HEK293 (cell line): Measurements from ENCODE around the gene SIK2.

Experiments
- CTCF ChIA-PET: fragments of 350-600 bp; formaldehyde crosslinking; extraction: SDS; loops from one replicate; lab custom pipeline; 2021; ENCODE audit warnings: antibody characterized with exemption; lab: Yijun Ruan, JAX
- POLR2A ChIA-PET: fragments of 300-600 bp; formaldehyde crosslinking; extraction: SDS; loops from one replicate; lab custom pipeline; 2020; ENCODE audit warnings: antibody characterized with exemption, inconsistent platforms; lab: Yijun Ruan, JAX
- H3K27ac ChIP-seq: fragments of 200-500 bp; sonication (Bioruptor generic); 2 replicates; pipeline ENCODE4 v1.5.1; 2014; ENCODE audit warnings: low read depth, low read length, control low read depth, inconsistent platforms; ENCODE audit errors: extremely low read depth
- H3K36me3 ChIP-seq, 2 experiments: fragments of 200-500 bp in 1 of 2; sonication (Bioruptor generic) in 1 of 2; 1 replicate in 1 of 2; 2 replicates in 1 of 2; pipeline ENCODE4 v1.5.1; 2014 to 2017; ENCODE audit warnings: inconsistent platforms in 2 of 2, low read length in 2 of 2; ENCODE audit not compliant: control insufficient read depth in 2 of 2, insufficient read depth in 1 of 2
- H3K4me1 ChIP-seq: fragments of 200-500 bp; sonication (Bioruptor generic); 2 replicates; pipeline ENCODE4 v1.5.1; 2014; ENCODE audit warnings: mild to moderate bottlenecking, low read length, inconsistent platforms; ENCODE audit not compliant: control insufficient read depth, insufficient read depth
- H3K4me3 ChIP-seq: 2 replicates; pipeline ENCODE4 v1.5.1; 2011; ENCODE audit warnings: low read depth, mild to moderate bottlenecking, control low read depth, low read length, moderate library complexity
- H3K9me3 ChIP-seq: fragments of 200-500 bp; sonication (Bioruptor generic); 2 replicates; pipeline ENCODE4 v1.5.1; 2014; ENCODE audit warnings: low read depth, low read length, inconsistent platforms; ENCODE audit not compliant: control insufficient read depth, insufficient read depth
- HOXA7 ChIP-seq: sonication (generic); formaldehyde crosslinking; IDR thresholded peaks from 2 replicates; pipeline ENCODE4 v1.8.1; 2022; ENCODE audit warnings: missing genetic modification reagents, borderline replicate concordance
- HOXD13 ChIP-seq: sonication (generic); formaldehyde crosslinking; IDR thresholded peaks from 2 replicates; pipeline ENCODE4 v1.8.0; 2022; ENCODE audit warnings: missing genetic modification reagents, borderline replicate concordance
- MYNN ChIP-seq: fragments of 450-650 bp; formaldehyde crosslinking; IDR thresholded peaks from 2 replicates; pipeline ENCODE4 v1.5.1; 2016; ENCODE audit warnings: missing biosample characterization, missing genetic modification characterization, borderline replicate concordance
- PRDM6 ChIP-seq: fragments of 450-650 bp; formaldehyde crosslinking; IDR thresholded peaks from 2 replicates; pipeline ENCODE4 v1.5.1; 2017; ENCODE audit warnings: missing biosample characterization, missing genetic modification characterization
- RBAK ChIP-seq: fragments of 450-650 bp; formaldehyde crosslinking; IDR thresholded peaks from 2 replicates; pipeline ENCODE4 v1.5.1; 2016; ENCODE audit warnings: missing biosample characterization, missing genetic modification characterization
- SALL2 ChIP-seq: fragments of 450-650 bp; formaldehyde crosslinking; IDR thresholded peaks from 2 replicates; pipeline ENCODE4 v1.5.0; 2017; ENCODE audit warnings: missing biosample characterization, mild to moderate bottlenecking, missing genetic modification characterization, borderline replicate concordance
- SP2 ChIP-seq: fragments of 450-650 bp; formaldehyde crosslinking; IDR thresholded peaks from 2 replicates; pipeline ENCODE4 v1.5.1; 2016; ENCODE audit warnings: missing biosample characterization, missing genetic modification characterization
- ZBTB1 ChIP-seq: fragments of 450-650 bp; formaldehyde crosslinking; IDR thresholded peaks from 2 replicates; pipeline ENCODE4 v1.5.1; 2016; ENCODE audit warnings: missing biosample characterization, missing genetic modification characterization
- ZFHX2 ChIP-seq: fragments of 450-650 bp; formaldehyde crosslinking; conservative IDR thresholded peaks from 2 replicates; pipeline ENCODE4 v1.5.1; 2016; ENCODE audit warnings: missing biosample characterization, missing genetic modification characterization
- ZFP3 ChIP-seq: fragments of 450-650 bp; formaldehyde crosslinking; IDR thresholded peaks from 2 replicates; pipeline ENCODE4 v1.5.1; 2016; ENCODE audit warnings: low read depth, missing biosample characterization, missing genetic modification characterization
- ZFP41 ChIP-seq: fragments of 450-650 bp; formaldehyde crosslinking; IDR thresholded peaks from 2 replicates; pipeline ENCODE4 v1.5.1; 2016; ENCODE audit warnings: missing biosample characterization, missing genetic modification characterization, borderline replicate concordance
- ZNF155 ChIP-seq: fragments of 450-650 bp; formaldehyde crosslinking; IDR thresholded peaks from 2 replicates; pipeline ENCODE4 v1.5.1; 2016; ENCODE audit warnings: missing biosample characterization, missing genetic modification characterization
- ZNF202 ChIP-seq: fragments of 450-650 bp; formaldehyde crosslinking; IDR thresholded peaks from 2 replicates; pipeline ENCODE4 v1.5.1; 2016; ENCODE audit warnings: missing biosample characterization, missing genetic modification characterization, borderline replicate concordance
- ZNF239 ChIP-seq: fragments of 450-650 bp; formaldehyde crosslinking; IDR thresholded peaks from 2 replicates; pipeline ENCODE4 v1.5.1; 2016; ENCODE audit warnings: missing biosample characterization, missing genetic modification characterization
- ZNF26 ChIP-seq: fragments of 450-650 bp; formaldehyde crosslinking; IDR thresholded peaks from 2 replicates; pipeline ENCODE4 v1.5.1; 2016; ENCODE audit warnings: missing biosample characterization, missing genetic modification characterization
- ZNF311 ChIP-seq: fragments of 450-650 bp; formaldehyde crosslinking; IDR thresholded peaks from 2 replicates; pipeline ENCODE4 v1.5.1; 2017; ENCODE audit warnings: missing biosample characterization, missing genetic modification characterization, borderline replicate concordance
- ZNF37A ChIP-seq: fragments of 450-650 bp; IDR thresholded peaks from 2 replicates; pipeline ENCODE4 v1.5.1; 2018; ENCODE audit warnings: missing biosample characterization, missing genetic modification characterization
- ZNF391 ChIP-seq: fragments of 450-650 bp; formaldehyde crosslinking; IDR thresholded peaks from 2 replicates; pipeline ENCODE4 v1.5.1; 2016; ENCODE audit warnings: low read depth, missing biosample characterization, missing genetic modification characterization, borderline replicate concordance
- ZNF426 ChIP-seq: fragments of 450-650 bp; formaldehyde crosslinking; IDR thresholded peaks from 2 replicates; pipeline ENCODE4 v1.5.1; 2017; ENCODE audit warnings: missing biosample characterization, missing genetic modification characterization, mild to moderate bottlenecking, inconsistent platforms, moderate library complexity
- ZNF473 ChIP-seq: fragments of 450-650 bp; formaldehyde crosslinking; IDR thresholded peaks from 2 replicates; pipeline ENCODE4 v1.5.1; 2017; ENCODE audit warnings: missing biosample characterization, missing genetic modification characterization
- ZNF48 ChIP-seq: fragments of 450-650 bp; formaldehyde crosslinking; IDR thresholded peaks from 2 replicates; pipeline ENCODE4 v1.5.1; 2016; ENCODE audit warnings: missing biosample characterization, missing genetic modification characterization
- ZNF488 ChIP-seq: fragments of 450-650 bp; formaldehyde crosslinking; IDR thresholded peaks from 2 replicates; pipeline ENCODE4 v1.5.1; 2016; ENCODE audit warnings: missing biosample characterization, missing genetic modification characterization
- ZNF548 ChIP-seq: fragments of 450-650 bp; formaldehyde crosslinking; IDR thresholded peaks from 2 replicates; pipeline ENCODE4 v1.5.1; 2016; ENCODE audit warnings: missing biosample characterization, missing genetic modification characterization
- ZNF561 ChIP-seq: fragments of 450-650 bp; IDR thresholded peaks from 2 replicates; pipeline ENCODE4 v1.5.1; 2018; ENCODE audit warnings: missing biosample characterization, missing genetic modification characterization, borderline replicate concordance
- ZNF585B ChIP-seq: fragments of 450-650 bp; formaldehyde crosslinking; IDR thresholded peaks from 2 replicates; pipeline ENCODE4 v1.5.1; 2016; ENCODE audit warnings: missing biosample characterization, missing genetic modification characterization
- ZNF639 ChIP-seq: fragments of 450-650 bp; formaldehyde crosslinking; IDR thresholded peaks from 2 replicates; pipeline ENCODE4 v1.5.1; 2016; ENCODE audit warnings: missing biosample characterization, missing genetic modification characterization
- ZNF658 ChIP-seq: fragments of 450-650 bp; formaldehyde crosslinking; IDR thresholded peaks from 2 replicates; pipeline ENCODE4; 2016; ENCODE audit warnings: missing biosample characterization, missing genetic modification characterization
- ZNF785 ChIP-seq: fragments of 450-650 bp; formaldehyde crosslinking; IDR thresholded peaks from 2 replicates; pipeline ENCODE4 v1.5.1; 2016; ENCODE audit warnings: missing biosample characterization, missing genetic modification characterization

The SIK2 gene

GRCh38 chr11:111700162-111700561 lies 97.9 kb downstream of the SIK2 start (continued):
- no peak for TF ChIP-seq ZFP3 (tag by site-specific recombination)

- no peaks in the 10 kb centered on the region for H3K4me1 ChIP-seq
- H3K27ac ChIP-seq = no peak overlapping the region
- TF ChIP-seq MYNN (tag by site-specific recombination) = no peak
- TF ChIP-seq ZNF202 (tag by site-specific recombination) = no peak
- no peak for TF ChIP-seq ZNF785 (tag by site-specific recombination)
- TF ChIP-seq ZNF311 (tag by site-specific recombination) = no peak
- TF ChIP-seq SP2 (tag by site-specific recombination) = no peak
- no peak for TF ChIP-seq ZNF26 (tag by site-specific recombination)
- TF ChIP-seq ZNF239 = no peak
- no peak for TF ChIP-seq ZNF473 (tag by site-specific recombination)
- TF ChIP-seq ZNF548 (tag by site-specific recombination) = no peak
- no peak for TF ChIP-seq SALL2 (tag by site-specific recombination)
- no peak for TF ChIP-seq ZNF561 (tag by site-specific recombination)
- no peak for TF ChIP-seq ZNF658 (tag by site-specific recombination)
- CTCF ChIA-PET = no interaction called here
- peaks cover 0 to 40% of the 10 kb centered on the region in 2 experiments; a peak in 1 of 3 replicates for H3K36me3 ChIP-seq
- H3K4me3 ChIP-seq = no peak overlapping the region
- POLR2A ChIA-PET = no interaction called here
- H3K9me3 ChIP-seq = no peaks in the 10 kb centered on the region
Observed at GRCh38 chr11:111702623-111703022, 100.4 kb downstream of the SIK2 start.

GRCh38 chr11:111703576-111703975 lies 101.3 kb downstream of the SIK2 start:
- TF ChIP-seq ZNF639 (tag by site-specific recombination) (no peak), ZNF488 (tag by site-specific recombination) (no peak), ZNF48 (tag by site-specific recombination) (no peak), ZNF155 (tag by site-specific recombination) (no peak), ZFP41 (tag by site-specific recombination) (no peak), RBAK (tag by site-specific recombination) (no peak), ZNF426 (tag by site-specific recombination) (no peak), ZFHX2 (tag by site-specific recombination) (no peak), PRDM6 (tag by site-specific recombination) (no peak), ZNF391 (tag by site-specific recombination) (no peak), ZNF585B (tag by site-specific recombination) (no peak), ZBTB1 (tag by site-specific recombination) (no peak), ZNF37A (tag by site-specific recombination) (no peak), HOXA7 (no peak), HOXD13 (no peak)
- no peaks in the 10 kb centered on the region for H3K9me3 ChIP-seq
- ChIA-PET CTCF (no interaction called here), POLR2A (no interaction called here)
- no peaks in the 10 kb centered on the region for H3K4me1 ChIP-seq
- H3K27ac ChIP-seq = no peak overlapping the region
- H3K4me3 ChIP-seq = no peak overlapping the region
- peaks cover 0 to 44% of the 10 kb centered on the region in 2 experiments; a peak in 2 of 3 replicates for H3K36me3 ChIP-seq
